PC-3 (cell line): Measurements from ENCODE around the gene WDR27. TPM values are rescaled to one million over a fixed set of nuclear protein-coding genes. Genes with fewer than 3 reads are reported as not detected.

Source experiments
- ATAC-seq: fragments of 200-7000 bp; cut with Tn5 transposase; 2 replicates; pipeline ENCODE4 v1.9.1; 2020; ENCODE audit warnings: mild to moderate bottlenecking, moderate library complexity
- BruUV-seq: library from RNA; stranded (reverse); fragments of 400-500 nt; replicated peaks from 2 replicates; lab custom pipeline; 2021; lab: Mats Ljungman, UMichigan
- CTCF ChIA-PET: fragments of 300-600 bp; sonication (Branson Sonifier 250); formaldehyde crosslinking; loops from one replicate; lab custom pipeline; 2022; ENCODE audit warnings: antibody characterized with exemption; lab: Charles Lee
- POLR2A ChIA-PET: fragments of 300-600 bp; sonication (Branson Sonifier 250); formaldehyde crosslinking; loops from one replicate; lab custom pipeline; 2022; ENCODE audit warnings: antibody characterized with exemption; ENCODE audit not compliant: unreplicated experiment; lab: Charles Lee
- DNase-seq: peaks from one replicate; pipeline ENCODE4 v3.0.0-alpha.2; 2015
- H2AFZ ChIP-seq: fragments of 300-600 bp; sonication (generic); 2 replicates; pipeline ENCODE4 v1.6.0; 2016; ENCODE audit warnings: antibody characterized with exemption, low read length
- H3F3A ChIP-seq: fragments of 300-600 bp; sonication (generic); one replicate; pipeline ENCODE4 v1.6.0; 2017; ENCODE audit warnings: antibody characterized with exemption, low read length, control low read depth, mild to moderate bottlenecking; ENCODE audit not compliant: unreplicated experiment
- H3K27ac ChIP-seq: fragments of 300-600 bp; sonication (generic); 2 replicates; pipeline ENCODE4 v1.5.1; 2016; ENCODE audit warnings: mild to moderate bottlenecking, low read length
- H3K27me3 ChIP-seq: fragments of 300-600 bp; sonication (generic); 2 replicates; pipeline ENCODE4 v1.6.1; 2016; ENCODE audit warnings: low read length, mixed read lengths
- H3K36me3 ChIP-seq: fragments of 300-600 bp; sonication (generic); 2 replicates; pipeline ENCODE4 v1.6.1; 2016; ENCODE audit warnings: low read depth, mixed run types, low read length, mixed read lengths
- H3K4me1 ChIP-seq: fragments of 300-600 bp; sonication (generic); 2 replicates; pipeline ENCODE4 v1.5.1; 2016; ENCODE audit warnings: low read length; ENCODE audit not compliant: insufficient read depth
- H3K4me2 ChIP-seq: fragments of 300-600 bp; sonication (generic); 2 replicates; pipeline ENCODE4 v1.6.0; 2016; ENCODE audit warnings: low read length
- H3K4me3 ChIP-seq: fragments of 300-600 bp; sonication (generic); 2 replicates; pipeline ENCODE4 v1.5.1; 2016; ENCODE audit warnings: mild to moderate bottlenecking, low read length, mixed read lengths
- H3K79me2 ChIP-seq: fragments of 300-600 bp; sonication (generic); 2 replicates; pipeline ENCODE4 v1.6.1; 2017; ENCODE audit warnings: low read length, mixed read lengths
- H3K9ac ChIP-seq: fragments of 300-600 bp; sonication (generic); 2 replicates; pipeline ENCODE4 v1.6.0; 2016; ENCODE audit warnings: mild to moderate bottlenecking, low read length
- H3K9me2 ChIP-seq: fragments of 300-600 bp; sonication (generic); replicated peaks from 2 replicates; pipeline ENCODE4 v1.6.1; 2016; ENCODE audit warnings: mixed run types, low read length, mixed read lengths
- H3K9me3 ChIP-seq: fragments of 300-600 bp; sonication (generic); 2 replicates; pipeline ENCODE4 v1.6.1; 2016; ENCODE audit warnings: low read length, mixed read lengths
- H4K20me1 ChIP-seq: fragments of 300-600 bp; sonication (generic); 2 replicates; pipeline ENCODE4 v1.6.1; 2016; ENCODE audit warnings: low read length, mixed read lengths
- CTCF ChIP-seq: fragments of 300-600 bp; sonication (generic); conservative IDR thresholded peaks from 2 replicates; pipeline ENCODE4 v1.5.1; 2017; ENCODE audit warnings: antibody characterized with exemption, low read depth, mild to moderate bottlenecking, low read length
- EZH2phosphoT487 ChIP-seq: fragments of 300-600 bp; sonication (generic); IDR thresholded peaks from 2 replicates; pipeline ENCODE4 v1.6.1; 2018; ENCODE audit warnings: mild to moderate bottlenecking, antibody characterized with exemption, low read length, borderline replicate concordance
- intact Hi-C: fragments of 100-400 bp; cut with micrococcal nuclease; formaldehyde crosslinking; loops from 2 replicates; pipeline ENCODE4 v1.9.0; 2023
- total RNA-seq: library from RNA; depleted of rRNA; stranded (reverse); fragments of >200 nt; gene quantifications from 2 replicates; pipeline ENCODE4 v1.2.3, GENCODE V29; 2014

WDR27 gene
- total RNA-seq, 1 experiment from 2014 or later = 20.0 TPM

GRCh38 chr6:169489563-169490245, 212.1 kb downstream of the WDR27 start:
- no peaks in the 10 kb centered on the region for H3K79me2 ChIP-seq
- no peak overlapping the region for H3K4me2 ChIP-seq
- H3K27me3 ChIP-seq = no peaks in the 10 kb centered on the region
- H3K9ac ChIP-seq = no peak overlapping the region
- no peak overlapping the region for H3K4me3 ChIP-seq
- no TSS peak for BruUV-seq
- intact Hi-C loops = no loop called here
- H2AFZ ChIP-seq = no peak overlapping the region
- no peak for DNase-seq
- H4K20me1 ChIP-seq = no peaks in the 10 kb centered on the region
- H3F3A ChIP-seq = no peaks in the 10 kb centered on the region
- no peaks in the 10 kb centered on the region for H3K4me1 ChIP-seq
- no peak overlapping the region for H3K27ac ChIP-seq
- no peak for ATAC-seq
- CTCF ChIA-PET = no interaction called here
- 0 out of 2 replicates have a peak, but pooled peaks have one; percentile 12 for TF ChIP-seq CTCF
- no peak for TF ChIP-seq EZH2phosphoT487
- no peaks in the 10 kb centered on the region for H3K9me2 ChIP-seq
- H3K9me3 ChIP-seq = no peaks in the 10 kb centered on the region
- H3K36me3 ChIP-seq = no peaks in the 10 kb centered on the region
- POLR2A ChIA-PET = no interaction called here

- no peaks in the 10 kb centered on the region for H3K9me2 ChIP-seq
- H3K4me2 ChIP-seq = no peak overlapping the region
- no peak overlapping the region for H3K9ac ChIP-seq
- no peak overlapping the region for H3K27ac ChIP-seq
- H3K27me3 ChIP-seq = no peaks in the 10 kb centered on the region
- H3K79me2 ChIP-seq = no peaks in the 10 kb centered on the region
- intact Hi-C loops = no loop called here
- no peaks in the 10 kb centered on the region for H3K4me1 ChIP-seq
- no peaks in the 10 kb centered on the region for H3F3A ChIP-seq
- no peak overlapping the region for H2AFZ ChIP-seq
- POLR2A ChIA-PET = no interaction called here
- no peak for TF ChIP-seq EZH2phosphoT487
- 0 out of 2 replicates have a peak, but pooled peaks have one; percentile 25 for TF ChIP-seq CTCF
- DNase-seq = peak; percentile 4
- H3K9me3 ChIP-seq = no peaks in the 10 kb centered on the region
- CTCF ChIA-PET = no interaction called here
- ATAC-seq = no peak
- no TSS peak for BruUV-seq
- no peaks in the 10 kb centered on the region for H3K36me3 ChIP-seq
- no peaks in the 10 kb centered on the region for H4K20me1 ChIP-seq
- no peak overlapping the region for H3K4me3 ChIP-seq
These were observed 214.0 kb downstream of the WDR27 start for GRCh38 chr6:169487579-169488436.
